Transverse colon (tissue), 4 donors: ENCODE results near the gene C20orf96.

Experiments used
- EP300 ChIP-seq: sonication (generic); formaldehyde crosslinking; IDR thresholded peaks from one replicate; pipeline ENCODE4 v1.6.1; 2017; ENCODE audit warnings: antibody characterized with exemption, low read depth
- POLR2A ChIP-seq: fragments of 450-650 bp; IDR thresholded peaks from one replicate; pipeline ENCODE4 v1.6.1; 2016; ENCODE audit warnings: antibody characterized with exemption, mild to moderate bottlenecking, moderate library complexity
- POLR2AphosphoS5 ChIP-seq, 3 donors: sonication (generic); formaldehyde crosslinking; IDR thresholded peaks; one replicate each; pipeline ENCODE4 v1.6.1; 2016; ENCODE audit warnings: antibody characterized with exemption in 3 of 3
- TF ChIP-seq, protein P1 (sequence below), 5 experiments: fragments of 200-600 bp in 3 of 5; fragments of 450-650 bp in 2 of 5; sonication (generic) in 3 of 5; IDR thresholded peaks; 1 replicate in 2 of 5; 2 replicates in 3 of 5; pipeline ENCODE4 v1.5.1; 2016 to 2017; ENCODE audit warnings: antibody characterized with exemption in 5 of 5, inconsistent platforms in 3 of 5, mild to moderate bottlenecking in 2 of 5, moderate library complexity in 1 of 5

DNA sequence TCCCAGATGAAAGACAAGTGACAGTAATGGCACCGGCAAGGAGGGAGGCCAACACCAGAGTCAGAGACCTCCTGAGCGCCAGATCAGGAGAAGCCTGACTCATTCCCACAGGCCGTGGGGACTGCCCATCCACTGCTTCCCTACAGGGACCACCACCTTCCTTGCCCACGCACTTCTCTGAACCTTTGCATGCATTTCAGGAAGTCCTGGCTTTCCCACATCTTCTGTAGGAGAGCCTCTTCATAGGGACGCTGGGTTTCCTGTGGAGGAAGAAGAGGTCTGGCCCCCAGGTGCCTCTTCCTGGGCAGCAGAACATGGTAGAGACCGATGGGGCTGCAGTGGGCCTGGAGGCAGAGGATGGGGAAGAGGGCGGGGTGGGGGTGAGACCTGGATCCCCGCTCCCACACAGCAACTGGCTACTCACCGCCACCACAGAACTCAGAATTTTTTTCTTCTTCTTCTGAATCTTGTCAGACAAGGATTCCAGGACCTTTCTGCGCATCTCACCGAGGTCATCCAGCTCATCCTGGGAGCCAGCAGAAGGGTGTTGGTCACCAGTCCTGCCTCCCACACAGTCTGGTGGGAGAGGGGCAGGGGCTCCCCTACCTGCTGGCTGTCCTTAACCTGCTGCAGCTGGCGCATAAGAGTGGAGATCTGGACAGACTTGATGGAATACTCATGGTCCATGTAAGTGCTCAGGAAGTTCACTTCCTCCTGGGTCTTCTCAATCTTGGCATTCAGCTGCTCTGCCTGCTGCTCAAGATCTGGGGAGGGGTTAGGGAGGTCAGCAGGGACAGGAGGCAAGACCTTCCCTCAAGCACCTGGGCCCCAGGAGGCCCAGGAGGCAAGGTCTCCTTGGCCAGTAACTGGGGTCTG is 13.7 kb downstream of the C20orf96 start:
- TF ChIP-seq, protein P1, sequence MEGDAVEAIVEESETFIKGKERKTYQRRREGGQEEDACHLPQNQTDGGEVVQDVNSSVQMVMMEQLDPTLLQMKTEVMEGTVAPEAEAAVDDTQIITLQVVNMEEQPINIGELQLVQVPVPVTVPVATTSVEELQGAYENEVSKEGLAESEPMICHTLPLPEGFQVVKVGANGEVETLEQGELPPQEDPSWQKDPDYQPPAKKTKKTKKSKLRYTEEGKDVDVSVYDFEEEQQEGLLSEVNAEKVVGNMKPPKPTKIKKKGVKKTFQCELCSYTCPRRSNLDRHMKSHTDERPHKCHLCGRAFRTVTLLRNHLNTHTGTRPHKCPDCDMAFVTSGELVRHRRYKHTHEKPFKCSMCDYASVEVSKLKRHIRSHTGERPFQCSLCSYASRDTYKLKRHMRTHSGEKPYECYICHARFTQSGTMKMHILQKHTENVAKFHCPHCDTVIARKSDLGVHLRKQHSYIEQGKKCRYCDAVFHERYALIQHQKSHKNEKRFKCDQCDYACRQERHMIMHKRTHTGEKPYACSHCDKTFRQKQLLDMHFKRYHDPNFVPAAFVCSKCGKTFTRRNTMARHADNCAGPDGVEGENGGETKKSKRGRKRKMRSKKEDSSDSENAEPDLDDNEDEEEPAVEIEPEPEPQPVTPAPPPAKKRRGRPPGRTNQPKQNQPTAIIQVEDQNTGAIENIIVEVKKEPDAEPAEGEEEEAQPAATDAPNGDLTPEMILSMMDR (IDR thresholded peaks at IDR 0.05): no peak
- TF ChIP-seq POLR2AphosphoS5 (IDR thresholded peaks at IDR 0.05) (no peak), POLR2A (no peak), EP300 (no peak)
